DOHH2 (cell line): ENCODE measurements around the gene ZNF324.
"Not testable (repeated sequence)": the region's sequence is repeated elsewhere in the genome, so short reads cannot be mapped to it uniquely, and the experiment has no call there.

ENCODE experiments used
- H3F3A ChIP-seq: fragments of 200-600 bp; sonication (generic), shearing (Covaris generic); 2 replicates; pipeline ENCODE4 v1.6.0; 2016; ENCODE audit warnings: antibody characterized with exemption, mild to moderate bottlenecking; ENCODE audit not compliant: control insufficient read depth, insufficient read depth
- H3K27ac ChIP-seq: fragments of 200-600 bp; sonication (generic); 2 replicates; pipeline ENCODE4 v1.5.1; 2014; ENCODE audit warnings: low read depth, mild to moderate bottlenecking, low read length, moderate library complexity
- H3K27me3 ChIP-seq: fragments of 200-600 bp; sonication (generic); 2 replicates; pipeline ENCODE4 v1.6.1; 2014; ENCODE audit warnings: mild to moderate bottlenecking, low read length, mixed read lengths; ENCODE audit not compliant: control insufficient read depth
- H3K36me3 ChIP-seq: fragments of 200-600 bp; sonication (generic); 2 replicates; pipeline ENCODE4 v1.6.1; 2014; ENCODE audit warnings: mild to moderate bottlenecking, low read length, moderate library complexity, mixed read lengths; ENCODE audit not compliant: control insufficient read depth
- H3K4me1 ChIP-seq: fragments of 200-600 bp; sonication (generic); 2 replicates; pipeline ENCODE4 v1.6.1; 2014; ENCODE audit warnings: mild to moderate bottlenecking, low read length, mixed read lengths; ENCODE audit not compliant: control insufficient read depth
- H3K4me2 ChIP-seq: fragments of 200-600 bp; sonication (generic); 2 replicates; pipeline ENCODE4 v1.6.0; 2014; ENCODE audit warnings: mild to moderate bottlenecking, low read length, moderate library complexity
- H3K4me3 ChIP-seq: fragments of 200-600 bp; sonication (generic); 2 replicates; pipeline ENCODE4 v1.5.1; 2014; ENCODE audit warnings: mild to moderate bottlenecking, low read length, mixed read lengths
- H3K79me2 ChIP-seq: fragments of 200-600 bp; sonication (generic); 2 replicates; pipeline ENCODE4 v1.6.1; 2014; ENCODE audit warnings: mild to moderate bottlenecking, low read length, mixed read lengths; ENCODE audit not compliant: control insufficient read depth
- H3K9me2 ChIP-seq: fragments of 200-600 bp; sonication (generic); replicated peaks from 2 replicates; pipeline ENCODE4 v1.6.1; 2014; ENCODE audit warnings: mild to moderate bottlenecking, low read length, mixed read lengths; ENCODE audit not compliant: control insufficient read depth
- H3K9me3 ChIP-seq: fragments of 200-600 bp; sonication (generic); 2 replicates; pipeline ENCODE4 v1.6.1; 2014; ENCODE audit warnings: antibody characterized with exemption, low read length, mixed read lengths; ENCODE audit not compliant: control insufficient read depth, insufficient read depth
- H4K20me1 ChIP-seq: fragments of 200-600 bp; sonication (generic); 2 replicates; pipeline ENCODE4 v1.6.0; 2014; ENCODE audit warnings: low read depth, mild to moderate bottlenecking, antibody characterized with exemption, low read length, moderate library complexity; ENCODE audit not compliant: control insufficient read depth, insufficient read depth
- EZH2phosphoT487 ChIP-seq: fragments of 200-600 bp; sonication (generic); IDR thresholded peaks from 2 replicates; pipeline ENCODE4 v1.6.1; 2017; ENCODE audit warnings: borderline replicate concordance, mild to moderate bottlenecking, antibody characterized with exemption, low read length, moderate library complexity, mixed read lengths
- TF ChIP-seq, protein P1 (sequence below): fragments of 200-600 bp; sonication (generic); IDR thresholded peaks from one replicate; pipeline ENCODE4 v1.5.1; 2014; ENCODE audit warnings: antibody characterized with exemption, mild to moderate bottlenecking, low read depth, low read length; ENCODE audit not compliant: poor library complexity, severe bottlenecking

The ZNF324 gene

DNA sequence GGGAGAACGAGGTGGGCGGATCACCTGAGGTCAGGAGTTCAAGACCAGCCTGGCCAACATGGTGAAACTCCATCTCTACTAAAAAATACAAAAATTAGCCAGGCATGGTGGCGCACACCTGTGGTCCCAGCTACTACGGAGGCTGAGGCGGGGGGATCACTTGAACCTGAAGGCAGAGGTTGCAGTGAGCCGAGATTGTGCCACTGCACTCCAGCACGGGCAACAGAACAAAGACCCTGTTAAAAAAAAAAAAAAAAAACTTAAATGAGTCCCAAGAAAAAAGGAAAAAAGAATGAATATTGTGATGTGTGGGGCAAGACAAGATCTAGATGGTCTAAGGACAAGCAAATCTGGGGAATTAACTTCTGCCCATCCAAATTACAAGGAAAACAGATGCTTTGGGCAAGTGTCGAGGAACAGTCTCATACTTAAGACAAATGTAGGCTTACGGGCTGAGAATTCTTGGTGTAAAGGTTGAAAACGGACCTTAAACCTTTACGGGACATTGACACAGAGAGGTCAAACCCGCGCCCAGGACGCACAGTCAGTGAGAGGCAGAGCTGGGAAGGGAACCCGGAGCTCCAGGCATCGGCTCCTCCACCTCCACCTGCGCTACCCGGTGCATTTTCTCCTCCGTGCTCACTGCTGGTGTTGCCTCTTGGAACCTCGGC, 656 bp upstream of the ZNF324 start:
- peaks cover 11% of the 10 kb centered on the region for H3F3A ChIP-seq
- H3K79me2 ChIP-seq: peaks cover 27% of the 10 kb centered on the region
- H3K27ac ChIP-seq: no peak overlapping the region
- peaks cover 8% of the 10 kb centered on the region; the same call in 1 of the 2 replicates for H4K20me1 ChIP-seq
- no peaks in the 10 kb centered on the region for H3K9me2 ChIP-seq
- peak overlapping the region; percentile 91 for H3K4me3 ChIP-seq
- H3K4me2 ChIP-seq: peak overlapping the region; percentile 72
- TF ChIP-seq EZH2phosphoT487: no peak
- TF ChIP-seq, protein P1, sequence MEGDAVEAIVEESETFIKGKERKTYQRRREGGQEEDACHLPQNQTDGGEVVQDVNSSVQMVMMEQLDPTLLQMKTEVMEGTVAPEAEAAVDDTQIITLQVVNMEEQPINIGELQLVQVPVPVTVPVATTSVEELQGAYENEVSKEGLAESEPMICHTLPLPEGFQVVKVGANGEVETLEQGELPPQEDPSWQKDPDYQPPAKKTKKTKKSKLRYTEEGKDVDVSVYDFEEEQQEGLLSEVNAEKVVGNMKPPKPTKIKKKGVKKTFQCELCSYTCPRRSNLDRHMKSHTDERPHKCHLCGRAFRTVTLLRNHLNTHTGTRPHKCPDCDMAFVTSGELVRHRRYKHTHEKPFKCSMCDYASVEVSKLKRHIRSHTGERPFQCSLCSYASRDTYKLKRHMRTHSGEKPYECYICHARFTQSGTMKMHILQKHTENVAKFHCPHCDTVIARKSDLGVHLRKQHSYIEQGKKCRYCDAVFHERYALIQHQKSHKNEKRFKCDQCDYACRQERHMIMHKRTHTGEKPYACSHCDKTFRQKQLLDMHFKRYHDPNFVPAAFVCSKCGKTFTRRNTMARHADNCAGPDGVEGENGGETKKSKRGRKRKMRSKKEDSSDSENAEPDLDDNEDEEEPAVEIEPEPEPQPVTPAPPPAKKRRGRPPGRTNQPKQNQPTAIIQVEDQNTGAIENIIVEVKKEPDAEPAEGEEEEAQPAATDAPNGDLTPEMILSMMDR: no peak
- peaks cover 3% of the 10 kb centered on the region; the same call in 1 of the 2 replicates for H3K27me3 ChIP-seq
- H3K9me3 ChIP-seq: no peaks in the 10 kb centered on the region
- peaks cover 16% of the 10 kb centered on the region for H3K36me3 ChIP-seq
- peaks cover 20% of the 10 kb centered on the region for H3K4me1 ChIP-seq

DNA sequence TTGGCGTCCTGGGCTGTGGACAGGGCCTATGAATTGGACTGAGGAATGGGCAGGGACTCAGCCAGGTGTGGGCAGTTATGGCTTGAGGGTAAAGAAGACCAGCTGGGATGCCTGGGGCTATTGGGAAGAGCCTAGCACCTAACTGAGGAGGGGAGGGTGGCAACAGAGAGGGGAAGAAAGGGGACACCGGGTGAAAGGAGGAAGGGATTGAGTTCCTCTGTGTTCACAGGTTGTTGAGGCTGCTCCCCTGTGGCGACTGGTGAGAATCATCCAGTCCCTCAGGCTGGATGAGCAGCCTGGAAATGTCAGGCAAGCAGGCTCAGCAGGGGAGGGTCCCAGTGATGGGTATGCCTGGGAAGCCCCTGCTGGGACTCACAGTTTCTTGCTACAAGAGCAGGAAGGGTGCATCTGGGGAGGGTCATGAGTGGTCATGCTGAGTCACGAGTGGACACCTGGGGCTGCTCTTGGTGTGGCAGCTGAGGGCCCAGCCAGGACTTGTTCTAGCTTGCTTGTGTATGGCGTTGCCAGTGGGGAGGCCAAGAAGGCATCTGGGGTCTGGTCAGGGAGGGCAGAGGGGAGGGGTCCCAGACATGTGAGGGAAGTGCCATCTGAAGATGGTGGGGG, 1.4 kb downstream of the ZNF324 start:
- Histone ChIP-seq H3K79me2 (peaks cover 27% of the 10 kb centered on the region), H3K27ac (no peak overlapping the region), H3K4me2 (peak overlapping the region; percentile 72), H3K27me3 (peaks cover 3% of the 10 kb centered on the region; the same call in 1 of the 2 replicates), H3K36me3 (peaks cover 33% of the 10 kb centered on the region), H3K9me3 (no peaks in the 10 kb centered on the region), H3K4me3 (peak overlapping the region; percentile 91), H3K4me1 (peaks cover 20% of the 10 kb centered on the region), H3F3A (peaks cover 11% of the 10 kb centered on the region), H3K9me2 (no peaks in the 10 kb centered on the region), H4K20me1 (peaks cover 8% of the 10 kb centered on the region; the same call in 1 of the 2 replicates)
- TF ChIP-seq, protein P1: no peak
- TF ChIP-seq EZH2phosphoT487: no peak

DNA sequence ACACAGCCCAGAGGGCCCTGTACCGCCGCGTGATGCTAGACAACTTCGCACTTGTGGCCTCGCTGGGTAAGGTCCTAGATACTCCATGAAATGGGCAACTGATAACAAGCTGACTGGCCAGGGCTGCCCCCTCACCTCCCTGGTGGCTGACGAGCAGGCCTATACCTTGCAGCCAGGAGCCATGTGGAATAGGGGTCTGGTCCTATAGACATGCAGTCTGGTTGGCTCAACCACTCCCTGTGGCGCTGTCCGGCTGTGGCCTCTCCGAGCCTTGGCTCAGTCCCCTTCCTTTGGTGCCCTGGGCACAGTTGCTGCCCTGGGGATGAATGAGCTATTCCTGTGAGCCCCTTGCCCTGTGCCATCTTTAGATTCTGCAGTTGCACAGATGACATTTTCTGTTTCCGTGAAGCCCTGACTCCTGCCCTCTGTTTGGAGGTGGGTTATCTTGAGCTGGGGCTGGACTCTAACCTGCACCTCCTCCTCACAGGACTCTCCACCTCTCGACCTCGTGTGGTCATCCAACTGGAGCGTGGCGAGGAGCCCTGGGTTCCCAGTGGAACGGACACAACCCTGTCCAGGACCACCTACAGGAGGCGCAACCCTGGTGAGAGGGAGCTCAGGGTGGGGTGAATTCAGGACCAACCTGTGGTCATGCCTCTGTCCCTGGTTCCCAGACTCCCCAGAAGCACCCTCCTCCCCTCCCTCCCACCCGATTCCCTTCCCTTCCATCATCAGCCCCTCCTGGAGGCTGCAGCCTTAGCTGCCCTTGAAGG, 2.5 kb downstream of the ZNF324 start:
- Histone ChIP-seq H3K79me2 (peaks cover 27% of the 10 kb centered on the region), H3K27ac (no peak overlapping the region), H3K4me1 (peaks cover 16% of the 10 kb centered on the region), H3K9me3 (no peaks in the 10 kb centered on the region), H3F3A (peaks cover 11% of the 10 kb centered on the region), H3K36me3 (peaks cover 36% of the 10 kb centered on the region), H4K20me1 (peaks cover 8% of the 10 kb centered on the region; the same call in 1 of the 2 replicates), H3K4me3 (no peak overlapping the region), H3K27me3 (peaks cover 3% of the 10 kb centered on the region; the same call in 1 of the 2 replicates), H3K4me2 (no peak overlapping the region), H3K9me2 (no peaks in the 10 kb centered on the region)
- TF ChIP-seq, protein P1: no peak
- TF ChIP-seq EZH2phosphoT487: no peak

- not testable (repeated sequence) for H3K27me3 ChIP-seq, H4K20me1 ChIP-seq, H3K9me3 ChIP-seq, H3K4me2 ChIP-seq, H3K4me3 ChIP-seq, H3K27ac ChIP-seq, H3K9me2 ChIP-seq
- Histone ChIP-seq H3K4me1 (peaks cover 23% of the 10 kb centered on the region), H3K36me3 (peaks cover 36% of the 10 kb centered on the region), H3K79me2 (peaks cover 27% of the 10 kb centered on the region), H3F3A (peaks cover 12% of the 10 kb centered on the region)
Observed at GRCh38 chr19:58470837-58471543, 4.1 kb downstream of the ZNF324 start.
